DMS79 treated with DMSO at 0.1 percent for 48 hours (cell line): ENCODE measurements around the gene KCTD19.

Experiments
- DNase-seq: peaks from one replicate; lab custom pipeline; 2025; lab: John Stamatoyannopoulos, UW

The KCTD19 gene

GRCh38 chr16:67283039-67283825 lies 43.3 kb downstream of the KCTD19 start:
- DNase-seq, result peak; percentile 4

- no peak for DNase-seq
Measured at GRCh38 chr16:67282447-67282805, 44.1 kb downstream of the KCTD19 start.

GRCh38 chr16:67281536-67282446 lies 44.8 kb downstream of the KCTD19 start:
- no peak for DNase-seq

GRCh38 chr16:67280090-67281015 lies 46.2 kb downstream of the KCTD19 start:
- no peak for DNase-seq

GRCh38 chr16:67279296-67280089 lies 47.0 kb downstream of the KCTD19 start, which contains the start of gene PLEKHG4:
PLEKHG4 (plus strand) TSS chr16:67279532; CDS start chr16:67280045, 513 bp downstream.
- DNase-seq, result peak; percentile 31

GRCh38 chr16:67278773-67279295 lies 47.7 kb downstream of the KCTD19 start:
- DNase-seq, result peak; percentile 3

GRCh38 chr16:67277999-67278772 lies 48.4 kb downstream of the KCTD19 start:
- DNase-seq, result no peak

GRCh38 chr16:67277294-67277998 lies 49.1 kb downstream of the KCTD19 start:
- DNase-seq, result no peak

GRCh38 chr16:67275321-67275720 lies 51.2 kb downstream of the KCTD19 start:
- DNase-seq, result no peak

GRCh38 chr16:67271446-67271845 lies 55.1 kb downstream of the KCTD19 start:
- no peak for DNase-seq

- no peak for DNase-seq
Measured at GRCh38 chr16:67270931-67271338, 55.6 kb downstream of the KCTD19 start.

GRCh38 chr16:67269766-67270165 lies 56.8 kb downstream of the KCTD19 start:
- DNase-seq, result no peak

- no peak for DNase-seq
Measured at GRCh38 chr16:67268136-67268579, 58.4 kb downstream of the KCTD19 start.

- no peak for DNase-seq
Measured at GRCh38 chr16:67265834-67266233, 60.7 kb downstream of the KCTD19 start.

- DNase-seq, result no peak
Measured at GRCh38 chr16:67264866-67265265, 61.7 kb downstream of the KCTD19 start.

GRCh38 chr16:67264277-67264676 lies 62.3 kb downstream of the KCTD19 start:
- no peak for DNase-seq

GRCh38 chr16:67263201-67263600 lies 63.3 kb downstream of the KCTD19 start:
- no peak for DNase-seq

GRCh38 chr16:67260426-67261063 lies 66.0 kb downstream of the KCTD19 start:
- peak; percentile 3 for DNase-seq

GRCh38 chr16:67259705-67260104 lies 66.8 kb downstream of the KCTD19 start:
- DNase-seq, result no peak
